ENCODE data around the gene RNF207. TPM values are rescaled to one million over a fixed set of nuclear protein-coding genes. Genes with fewer than 3 reads are reported as not detected.

RNF207 gene
- polyA plus RNA-seq, 4 donors, result 15.7 to 72.0 (median 38.7) TPM

DNA sequence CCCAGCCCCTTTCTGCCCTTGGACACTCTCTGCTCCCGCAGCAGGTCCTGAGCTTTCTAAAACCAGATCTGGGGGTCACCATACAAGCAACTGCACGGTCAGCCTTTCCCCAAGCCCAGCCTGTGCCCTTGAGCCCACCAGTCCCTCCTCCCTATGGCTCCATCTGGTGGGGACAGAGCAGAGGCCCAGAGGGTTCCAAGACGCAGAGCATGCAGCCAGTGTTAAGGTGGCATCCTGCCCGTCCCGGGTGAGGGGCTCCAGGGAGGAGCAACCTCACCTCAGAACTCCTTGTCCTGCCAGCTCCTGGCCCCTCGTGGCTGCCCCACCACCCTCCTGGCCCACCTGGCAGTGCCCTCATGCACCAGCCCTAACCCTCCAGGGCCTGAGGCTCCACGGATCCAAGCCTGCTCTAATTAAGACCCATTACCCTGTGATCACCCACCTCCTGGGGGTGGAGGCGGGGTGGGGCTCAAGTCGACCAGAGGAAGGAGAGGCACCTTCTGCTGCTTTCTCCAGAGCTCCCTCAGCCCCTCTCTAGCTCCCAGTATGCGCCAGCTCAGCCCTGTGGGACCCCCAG, 34.3 kb upstream of the RNF207 start:
- DNase-seq (ENCODE audit: low read depth in 4 of 4, low spot score in 3 of 4), result no peak

DNA sequence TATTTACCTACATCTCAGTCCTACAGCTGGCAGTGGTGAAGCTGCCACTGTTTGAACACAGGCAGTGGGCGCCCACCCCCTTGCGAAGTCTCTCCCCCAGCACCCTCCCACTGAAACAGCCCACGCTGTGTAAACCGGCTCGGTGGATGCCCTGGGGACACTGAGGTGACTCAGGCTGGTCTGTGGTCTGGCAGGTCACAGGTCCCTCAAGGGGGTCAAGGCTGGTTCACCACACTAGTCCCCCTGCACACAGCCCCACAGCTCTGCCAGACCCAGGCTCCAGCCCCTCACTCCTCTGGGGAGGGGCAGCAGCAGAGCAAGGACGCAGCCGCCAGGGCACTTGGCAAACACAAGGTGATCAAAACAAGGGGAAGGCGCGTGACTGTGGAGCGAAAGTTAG, 33.4 kb upstream of the RNF207 start:
- DNase-seq (ENCODE audit: low read depth in 4 of 4, low spot score in 3 of 4), result no peak

DNA sequence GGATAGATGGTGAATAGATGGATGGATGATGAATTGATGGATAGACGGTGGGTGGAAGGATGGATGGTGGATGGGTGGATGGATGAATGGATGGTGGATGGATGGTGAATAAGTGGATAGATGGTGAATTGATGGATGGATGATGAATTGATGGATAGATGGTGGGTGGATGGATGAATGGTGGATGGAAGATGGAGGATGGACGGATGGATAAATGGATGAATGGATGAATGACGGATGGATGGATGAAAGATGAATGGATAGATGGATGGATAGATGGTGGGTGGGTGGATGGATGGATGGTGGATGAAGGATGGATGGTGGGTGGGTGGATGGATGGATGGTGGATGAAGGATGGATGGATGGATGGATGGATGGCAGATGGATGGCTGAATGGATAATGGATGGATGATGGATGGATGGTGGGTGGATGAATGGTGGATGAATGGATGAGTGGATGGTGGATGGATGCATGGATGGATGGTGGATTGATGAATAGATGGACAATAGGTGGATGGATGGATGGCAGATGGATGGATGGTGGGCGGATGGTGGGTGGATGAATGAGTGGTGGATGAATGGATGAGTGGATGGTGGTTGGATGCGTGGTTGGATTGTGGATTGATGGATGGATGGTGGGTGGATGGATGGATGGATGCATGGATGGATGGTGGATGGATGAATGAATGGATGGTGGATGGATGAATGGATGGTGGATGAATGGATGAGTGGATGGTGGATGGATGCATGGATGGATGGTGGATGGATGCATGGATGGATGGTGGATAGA, 31.1 kb upstream of the RNF207 start:
- no peak for DNase-seq (ENCODE audit: low read depth in 4 of 4, low spot score in 3 of 4)

- no peak for DNase-seq (ENCODE audit: low read depth in 4 of 4, low spot score in 3 of 4)
Observed at GRCh38 chr1:6175411-6175828, 30.5 kb upstream of the RNF207 start.

DNA sequence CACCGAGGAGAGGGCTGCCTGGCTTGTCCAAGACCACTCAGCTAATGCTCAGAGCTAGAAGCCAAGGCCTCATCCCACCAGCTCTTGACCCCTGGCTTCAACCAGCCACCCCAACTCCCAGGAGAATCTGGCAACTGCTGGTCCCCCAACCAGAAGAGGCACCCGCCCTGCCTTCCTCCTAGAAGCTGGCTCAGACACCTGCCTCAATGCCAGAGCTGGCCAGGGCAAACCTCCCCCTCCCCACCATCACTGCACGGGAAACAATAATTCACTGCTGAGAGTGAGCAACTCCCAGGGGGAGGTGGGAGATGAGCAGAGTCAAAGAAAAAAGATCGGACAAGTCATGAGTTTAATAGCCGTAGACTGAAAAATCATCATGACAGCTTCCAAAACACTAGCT, 29.1 kb upstream of the RNF207 start:
- no peak for DNase-seq (ENCODE audit: low read depth in 4 of 4, low spot score in 3 of 4)

GRCh38 chr1:6177681-6178380, 28.1 kb upstream of the RNF207 start:
- DNase-seq (ENCODE audit: low read depth in 4 of 4, low spot score in 3 of 4), result no peak

DNA sequence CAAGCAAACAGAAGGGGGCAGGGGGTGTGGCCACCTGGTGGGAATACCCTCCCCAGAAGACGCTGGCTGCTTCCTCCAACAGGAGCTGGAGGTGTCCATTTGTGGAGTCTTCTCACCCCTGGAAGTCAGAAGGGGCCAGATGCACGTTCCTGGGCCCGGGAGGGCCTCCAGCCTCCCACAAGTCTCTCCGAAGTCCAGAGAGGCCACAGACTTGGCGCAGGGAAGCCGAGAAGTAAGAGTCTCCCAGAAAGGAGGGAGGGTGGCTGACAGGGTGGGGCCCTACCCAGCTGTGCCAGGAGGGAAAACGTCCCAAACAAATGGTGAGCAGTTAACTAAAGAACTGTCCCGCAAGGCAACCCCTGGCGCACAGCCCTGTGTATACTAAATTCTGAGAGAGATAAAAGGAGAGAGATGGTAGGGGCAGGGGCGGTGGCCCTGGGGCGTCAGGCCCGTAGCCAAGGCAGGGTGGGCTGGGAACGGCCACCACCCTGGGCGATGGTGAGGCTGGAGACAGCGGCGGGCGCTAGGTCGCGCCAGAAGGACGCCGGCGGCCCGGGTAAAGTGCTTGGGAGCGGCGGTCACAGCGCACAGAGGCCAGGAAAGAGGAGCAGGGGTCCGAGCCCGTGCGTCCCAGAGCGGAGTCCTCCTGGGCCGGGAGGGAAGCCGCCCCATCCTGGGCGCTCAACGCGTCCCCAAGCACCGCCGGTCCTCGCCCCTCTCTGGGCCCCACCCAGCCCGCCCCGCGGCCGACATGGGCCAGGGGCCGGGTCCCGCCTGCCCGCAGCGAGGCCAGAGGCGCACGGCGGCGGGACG, 27.0 kb upstream of the RNF207 start:
- DNase-seq (ENCODE audit: low read depth in 4 of 4, low spot score in 3 of 4), result no peak

- DNase-seq (ENCODE audit: low read depth in 4 of 4, low spot score in 3 of 4), result no peak
Observed at GRCh38 chr1:6179564-6180175, 26.2 kb upstream of the RNF207 start.

DNA sequence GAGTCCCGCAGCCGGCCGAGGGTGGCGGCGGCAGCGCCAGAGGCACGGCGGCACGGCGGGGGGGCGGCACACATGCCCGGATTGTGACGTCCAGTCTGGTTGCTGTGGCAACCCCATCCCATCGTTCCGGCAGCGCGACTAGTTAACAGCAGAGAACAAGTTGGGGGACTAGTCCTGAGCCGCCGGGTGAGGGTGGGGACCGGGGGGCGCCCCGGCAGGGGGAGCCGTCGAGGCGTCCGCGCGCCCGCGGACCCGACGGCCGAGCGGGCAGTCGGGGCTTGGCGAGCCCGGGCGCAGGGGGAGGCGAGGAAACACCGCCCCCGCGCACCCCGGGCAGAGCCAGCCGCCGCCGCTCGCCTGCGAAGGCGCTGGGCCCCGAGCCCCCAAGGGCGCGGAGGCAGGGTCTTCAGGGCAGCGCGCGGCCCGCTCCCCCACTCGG, 25.6 kb upstream of the RNF207 start, which contains the start of gene CHD5:
CHD5 (minus strand) TSS at position 54 of the 439 bp plus-strand sequence. CDS start 298 bp downstream, outside the sequence.
- DNase-seq (ENCODE audit: low read depth in 4 of 4, low spot score in 3 of 4), result no peak

DNA sequence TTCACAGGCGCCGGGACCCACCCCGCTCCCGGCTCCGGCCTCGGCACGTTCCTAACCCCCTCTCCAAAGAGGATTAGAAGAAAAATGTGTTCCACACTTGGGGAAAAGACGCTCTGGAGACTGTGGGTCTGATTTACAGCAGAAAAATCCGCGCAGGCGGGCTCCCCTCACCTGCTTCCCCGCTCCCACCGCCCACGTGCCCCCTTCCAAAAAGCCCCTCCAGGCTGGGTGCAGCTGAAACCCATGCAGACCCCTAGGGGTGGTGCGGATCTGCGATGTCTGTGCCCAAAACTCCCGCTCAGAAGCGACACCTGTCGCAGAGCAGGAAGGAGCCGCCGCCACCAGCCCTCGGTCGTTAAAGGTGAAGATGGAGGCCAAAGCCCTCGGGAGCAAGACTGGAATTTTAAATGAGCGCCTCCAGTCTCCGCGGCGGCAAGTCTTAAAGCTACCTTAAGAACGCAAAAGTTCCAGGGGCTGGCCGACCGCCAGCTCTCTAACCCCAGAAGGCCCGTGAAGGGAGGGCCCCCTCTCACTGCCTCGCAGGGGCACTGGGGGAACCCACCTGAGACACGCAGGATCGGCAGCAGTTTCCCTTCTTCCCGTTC, 25.1 kb upstream of the RNF207 start:
- no peak for DNase-seq (ENCODE audit: low read depth in 4 of 4, low spot score in 3 of 4)

GRCh38 chr1:6181347-6181770, 24.6 kb upstream of the RNF207 start:
- DNase-seq (ENCODE audit: low read depth in 4 of 4, low spot score in 3 of 4), result no peak

DNA sequence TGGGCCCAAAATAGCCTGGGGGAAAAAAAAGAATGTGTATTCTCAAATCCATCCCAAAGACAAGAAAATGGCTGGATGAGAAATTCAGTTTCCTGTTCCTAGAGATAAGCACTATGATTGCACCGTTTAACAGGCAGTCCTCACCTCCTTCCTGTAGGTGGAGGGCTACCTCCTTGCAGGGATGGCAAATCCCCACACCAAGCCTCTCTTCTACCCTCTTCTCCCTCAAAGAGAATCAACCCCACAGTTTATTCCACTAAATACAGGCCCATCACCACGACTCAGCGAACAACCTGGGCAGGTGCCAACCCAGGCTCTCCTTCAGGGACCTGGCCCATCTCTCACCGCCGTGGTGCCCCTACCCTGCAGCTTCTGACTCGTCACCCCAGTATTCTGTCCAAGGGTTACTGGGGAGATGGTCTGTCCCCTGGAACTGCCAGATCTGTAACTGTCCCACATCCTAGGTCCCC, 22.4 kb upstream of the RNF207 start:
- no peak for DNase-seq (ENCODE audit: low read depth in 4 of 4, low spot score in 3 of 4)

- DNase-seq (ENCODE audit: low read depth in 4 of 4, low spot score in 3 of 4), result no peak
Observed at GRCh38 chr1:6184083-6184783, 21.7 kb upstream of the RNF207 start.

GRCh38 chr1:6185151-6185550, 20.8 kb upstream of the RNF207 start:
- no peak for DNase-seq (ENCODE audit: low read depth in 4 of 4, low spot score in 3 of 4)

- no peak for DNase-seq (ENCODE audit: low read depth in 4 of 4, low spot score in 3 of 4)
Observed at GRCh38 chr1:6185635-6186382, 20.1 kb upstream of the RNF207 start.

- DNase-seq (ENCODE audit: low read depth in 4 of 4, low spot score in 3 of 4), result no peak
Observed at GRCh38 chr1:6188466-6188865, 17.5 kb upstream of the RNF207 start.

DNA sequence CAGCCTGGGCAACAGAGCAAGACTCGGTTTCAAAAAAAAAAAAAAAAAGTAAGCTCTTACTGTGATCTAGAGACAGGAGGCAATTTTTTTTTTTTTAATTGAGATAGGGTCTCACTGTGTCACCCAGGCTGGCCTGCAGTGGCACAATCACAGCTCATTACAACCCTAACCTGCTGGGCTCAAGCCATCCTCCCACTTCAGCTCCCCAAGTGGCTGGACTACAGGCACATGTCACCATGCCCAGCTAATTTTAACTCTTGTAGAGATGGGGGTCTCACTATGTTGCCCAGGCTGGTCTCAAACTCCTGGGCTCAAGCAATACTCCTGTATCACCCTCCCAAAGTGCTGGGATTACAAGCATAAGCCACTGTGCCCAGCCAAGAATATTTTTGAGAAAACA, 14.0 kb upstream of the RNF207 start:
- DNase-seq (ENCODE audit: low read depth in 4 of 4, low spot score in 3 of 4), result no peak

DNA sequence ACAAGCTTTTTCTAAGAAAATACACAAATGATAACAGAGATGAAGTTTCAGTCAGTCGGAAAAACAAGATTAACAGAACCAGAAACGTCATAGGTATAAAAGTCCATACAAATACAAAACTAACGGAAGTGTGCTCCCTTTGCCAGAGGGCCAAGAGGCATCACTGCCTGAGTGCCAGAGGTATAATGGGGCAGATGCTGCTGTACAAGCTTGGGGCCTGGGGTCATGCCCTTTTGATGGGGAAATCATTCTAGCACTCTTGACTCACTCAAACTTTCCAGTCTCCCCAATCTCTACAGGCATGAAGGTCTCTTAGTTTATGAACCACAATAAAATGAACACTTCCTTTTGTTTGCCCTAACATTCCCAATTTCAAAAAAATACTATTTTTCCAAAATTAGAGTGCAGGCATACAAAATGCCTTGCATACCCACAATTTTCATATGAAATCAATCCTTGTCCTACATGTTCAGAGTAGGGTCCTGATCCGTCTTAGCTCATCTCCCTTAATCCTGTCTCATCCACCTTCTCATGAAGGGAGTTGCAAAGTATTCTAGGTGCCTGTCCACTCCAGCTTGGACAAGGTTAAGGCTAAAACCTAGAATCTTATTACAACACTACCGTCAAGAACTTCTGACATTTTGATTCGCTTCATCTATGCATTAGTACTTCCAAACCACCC, 8.0 kb upstream of the RNF207 start:
- no peak for DNase-seq (ENCODE audit: low read depth in 4 of 4, low spot score in 3 of 4)
